ENCODE data around the gene ECHDC3.

DNA sequence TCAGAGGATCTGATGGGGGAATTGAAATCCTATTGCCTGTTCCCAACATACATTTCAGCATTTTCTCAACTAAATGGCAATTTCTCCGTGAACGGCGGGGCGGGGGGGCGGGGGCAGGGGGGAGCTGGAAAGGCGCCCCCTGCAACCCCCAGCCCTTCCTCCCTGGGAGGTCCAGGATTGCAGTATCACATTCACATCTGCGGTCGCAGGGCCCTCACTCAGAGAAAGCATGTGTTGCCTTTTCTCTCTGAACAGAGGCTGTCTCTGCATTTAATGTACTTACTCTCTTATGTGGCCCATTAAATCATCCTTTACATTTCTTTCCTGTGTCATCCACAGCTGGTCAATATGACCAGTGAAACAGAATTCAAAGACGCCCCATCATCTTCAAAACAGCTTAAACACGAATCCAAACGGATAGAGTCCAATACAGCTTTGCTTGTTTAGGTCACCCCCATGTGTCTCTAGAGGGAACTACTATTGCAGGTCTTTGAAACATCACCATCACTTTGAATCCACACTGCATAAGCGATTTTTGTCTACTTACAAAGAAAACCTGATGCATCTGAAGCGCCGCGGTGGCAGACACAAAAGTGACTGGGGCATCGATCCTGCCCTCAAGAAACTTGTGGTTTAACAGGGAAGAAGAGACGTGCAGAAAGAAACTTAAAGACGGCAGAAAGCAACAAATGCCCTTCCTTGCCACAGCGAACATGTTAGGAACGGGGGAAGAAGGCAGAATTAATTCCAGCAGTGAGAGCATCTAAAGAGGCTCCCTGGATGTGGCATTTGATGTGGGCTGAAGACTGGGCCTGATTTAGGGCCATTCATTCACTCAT lies 17.0 kb upstream of the ECHDC3 start:
- TF ChIP-seq EZH2phosphoT487 (IDR thresholded peaks at IDR 0.05; ENCODE audit: borderline replicate concordance, low read length) = no peak
- TF ChIP-seq, protein P1, sequence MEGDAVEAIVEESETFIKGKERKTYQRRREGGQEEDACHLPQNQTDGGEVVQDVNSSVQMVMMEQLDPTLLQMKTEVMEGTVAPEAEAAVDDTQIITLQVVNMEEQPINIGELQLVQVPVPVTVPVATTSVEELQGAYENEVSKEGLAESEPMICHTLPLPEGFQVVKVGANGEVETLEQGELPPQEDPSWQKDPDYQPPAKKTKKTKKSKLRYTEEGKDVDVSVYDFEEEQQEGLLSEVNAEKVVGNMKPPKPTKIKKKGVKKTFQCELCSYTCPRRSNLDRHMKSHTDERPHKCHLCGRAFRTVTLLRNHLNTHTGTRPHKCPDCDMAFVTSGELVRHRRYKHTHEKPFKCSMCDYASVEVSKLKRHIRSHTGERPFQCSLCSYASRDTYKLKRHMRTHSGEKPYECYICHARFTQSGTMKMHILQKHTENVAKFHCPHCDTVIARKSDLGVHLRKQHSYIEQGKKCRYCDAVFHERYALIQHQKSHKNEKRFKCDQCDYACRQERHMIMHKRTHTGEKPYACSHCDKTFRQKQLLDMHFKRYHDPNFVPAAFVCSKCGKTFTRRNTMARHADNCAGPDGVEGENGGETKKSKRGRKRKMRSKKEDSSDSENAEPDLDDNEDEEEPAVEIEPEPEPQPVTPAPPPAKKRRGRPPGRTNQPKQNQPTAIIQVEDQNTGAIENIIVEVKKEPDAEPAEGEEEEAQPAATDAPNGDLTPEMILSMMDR (IDR thresholded peaks at IDR 0.05; ENCODE audit: low read depth, low read length, poor library complexity, severe bottlenecking) = peak; percentile 89
